Measurements from ENCODE around the gene ZMYND15.

Gene ZMYND15

GRCh38 chr17:4743216-4743615 lies 3.6 kb downstream of the ZMYND15 start:
- TF ChIP-seq, protein P1, sequence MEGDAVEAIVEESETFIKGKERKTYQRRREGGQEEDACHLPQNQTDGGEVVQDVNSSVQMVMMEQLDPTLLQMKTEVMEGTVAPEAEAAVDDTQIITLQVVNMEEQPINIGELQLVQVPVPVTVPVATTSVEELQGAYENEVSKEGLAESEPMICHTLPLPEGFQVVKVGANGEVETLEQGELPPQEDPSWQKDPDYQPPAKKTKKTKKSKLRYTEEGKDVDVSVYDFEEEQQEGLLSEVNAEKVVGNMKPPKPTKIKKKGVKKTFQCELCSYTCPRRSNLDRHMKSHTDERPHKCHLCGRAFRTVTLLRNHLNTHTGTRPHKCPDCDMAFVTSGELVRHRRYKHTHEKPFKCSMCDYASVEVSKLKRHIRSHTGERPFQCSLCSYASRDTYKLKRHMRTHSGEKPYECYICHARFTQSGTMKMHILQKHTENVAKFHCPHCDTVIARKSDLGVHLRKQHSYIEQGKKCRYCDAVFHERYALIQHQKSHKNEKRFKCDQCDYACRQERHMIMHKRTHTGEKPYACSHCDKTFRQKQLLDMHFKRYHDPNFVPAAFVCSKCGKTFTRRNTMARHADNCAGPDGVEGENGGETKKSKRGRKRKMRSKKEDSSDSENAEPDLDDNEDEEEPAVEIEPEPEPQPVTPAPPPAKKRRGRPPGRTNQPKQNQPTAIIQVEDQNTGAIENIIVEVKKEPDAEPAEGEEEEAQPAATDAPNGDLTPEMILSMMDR (IDR thresholded peaks at IDR 0.05; ENCODE audit: low read length, missing control alignments) = no peak
- H3K4me3 ChIP-seq (replicated peaks; ENCODE audit: low read depth, low read length) = no peak overlapping the region
- no peak for DNase-seq (ENCODE audit: low read depth)

- H3K4me3 ChIP-seq (replicated peaks; ENCODE audit: low read depth, low read length) = no peak overlapping the region
- TF ChIP-seq, protein P1 (IDR thresholded peaks at IDR 0.05; ENCODE audit: low read length, missing control alignments) = no peak
- no peak for DNase-seq (ENCODE audit: low read depth)
These were observed 4.3 kb downstream of the ZMYND15 start for GRCh38 chr17:4743898-4744297.

- no peak for DNase-seq (ENCODE audit: low read depth)
- TF ChIP-seq, protein P1 (IDR thresholded peaks at IDR 0.05; ENCODE audit: low read length, missing control alignments) = no peak
- H3K4me3 ChIP-seq (replicated peaks; ENCODE audit: low read depth, low read length) = no peak overlapping the region
These were observed 5.7 kb downstream of the ZMYND15 start for GRCh38 chr17:4744999-4745969.

DNA sequence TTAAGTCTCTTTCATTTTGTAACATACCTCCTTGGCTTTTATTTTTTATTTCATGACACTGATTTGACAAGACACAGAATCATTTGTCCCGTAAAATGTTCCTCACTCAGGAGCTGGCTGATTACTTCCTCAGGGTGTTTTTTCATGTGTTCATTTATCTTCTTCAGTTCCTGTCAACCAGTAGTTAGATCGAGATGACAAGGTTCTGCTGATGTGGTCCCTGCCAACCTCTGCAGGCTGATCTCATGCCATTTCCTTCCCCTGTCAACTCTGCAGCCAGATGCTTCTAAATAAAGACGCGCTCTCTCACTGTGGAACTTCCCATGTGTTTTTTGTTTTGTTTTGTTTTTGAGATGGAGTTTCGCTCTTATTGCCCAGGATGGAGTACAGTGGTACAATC lies 8.2 kb downstream of the ZMYND15 start:
- no peak overlapping the region for H3K4me3 ChIP-seq (replicated peaks; ENCODE audit: low read depth, low read length)
- TF ChIP-seq, protein P1 (IDR thresholded peaks at IDR 0.05; ENCODE audit: low read length, missing control alignments) = no peak
- peak; percentile 11 for DNase-seq (ENCODE audit: low read depth)

DNA sequence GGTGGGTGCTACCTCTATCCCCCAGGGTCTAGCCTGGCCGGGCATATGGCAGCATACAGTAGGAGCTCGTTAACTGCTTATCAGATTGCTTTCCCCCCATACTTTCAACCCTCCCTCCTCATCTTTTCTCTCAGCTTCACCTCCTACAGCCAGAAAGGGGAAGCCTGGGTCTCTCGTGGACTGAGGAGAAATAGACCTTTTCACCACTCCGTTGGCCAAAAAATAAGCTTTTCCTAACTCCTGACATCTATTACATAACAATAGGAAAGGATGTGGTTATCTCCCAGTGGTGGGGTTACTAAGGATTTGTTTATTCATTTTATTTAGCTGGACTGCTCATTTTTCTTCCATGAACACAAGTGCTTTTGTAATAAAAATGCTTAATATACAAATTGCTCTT lies 9.1 kb downstream of the ZMYND15 start:
- TF ChIP-seq, protein P1 (IDR thresholded peaks at IDR 0.05; ENCODE audit: low read length, missing control alignments) = no peak
- peak; percentile 10 for DNase-seq (ENCODE audit: low read depth)
- H3K4me3 ChIP-seq (replicated peaks; ENCODE audit: low read depth, low read length) = no peak overlapping the region

- DNase-seq (ENCODE audit: low read depth) = no peak
- TF ChIP-seq, protein P1 (IDR thresholded peaks at IDR 0.05; ENCODE audit: low read length, missing control alignments) = no peak
- H3K4me3 ChIP-seq (replicated peaks; ENCODE audit: low read depth, low read length) = no peak overlapping the region
These were observed 11.0 kb downstream of the ZMYND15 start for GRCh38 chr17:4750606-4751005.

Data from fibroblast of pulmonary artery (primary cell).